K562 (cell line): Measurements from ENCODE around the gene ADCY4.

Experiments used
- ETV6 ChIP-seq, 3 experiments: fragments of 150-350 bp in 1 of 3; sonication (generic) in 1 of 3; formaldehyde crosslinking in 1 of 3; IDR thresholded peaks; 2 replicates each; pipeline versions ENCODE4 v1.6.1 to v1.8.0; 2014 to 2022; ENCODE audit warnings: borderline replicate concordance in 2 of 3, low read depth in 2 of 3, antibody characterized with exemption in 1 of 3, low read length in 1 of 3, mild to moderate bottlenecking in 1 of 3, missing genetic modification reagents in 1 of 3
- JUN ChIP-seq, 2 experiments: sonication (generic) in 1 of 2; formaldehyde crosslinking in 1 of 2; IDR thresholded peaks; 2 replicates each; pipeline versions ENCODE4 v1.6.1 to v1.8.0; 2012 to 2022; ENCODE audit warnings: borderline replicate concordance in 2 of 2, mild to moderate bottlenecking in 2 of 2, improper control_type of control experiment in 1 of 2, low read depth in 1 of 2, low read length in 1 of 2, missing genetic modification reagents in 1 of 2
- NCOA2 ChIP-seq, 2 experiments: fragments of 450-650 bp; IDR thresholded peaks; 2 replicates each; pipeline ENCODE4 v1.6.1; 2018; ENCODE audit warnings: mild to moderate bottlenecking in 2 of 2, moderate library complexity in 1 of 2; ENCODE audit not compliant: partially characterized antibody in 2 of 2
- NFYB ChIP-seq: IDR thresholded peaks from 2 replicates; pipeline ENCODE4 v1.6.1; 2011; ENCODE audit warnings: mild to moderate bottlenecking, moderate library complexity; ENCODE audit not compliant: insufficient read length; ENCODE audit errors: extremely low read depth
- POLR2A ChIP-seq: fragments of 450-650 bp; conservative IDR thresholded peaks from 2 replicates; pipeline ENCODE4 v1.6.1; 2016
- RAD51 ChIP-seq: fragments of 450-650 bp; IDR thresholded peaks from 2 replicates; pipeline ENCODE4 v1.7.1; 2016; ENCODE audit warnings: low read depth, mild to moderate bottlenecking, borderline replicate concordance
- RBM15 ChIP-seq: fragments of 200-400 bp; formaldehyde crosslinking; IDR thresholded peaks from 2 replicates; pipeline ENCODE4 v1.6.1; 2018; ENCODE audit warnings: mild to moderate bottlenecking, low read length, moderate library complexity; ENCODE audit not compliant: insufficient read depth
- SRF ChIP-seq, 2 experiments: fragments of 250-450, 450-650 bp in 1 of 2; sonication (Bioruptor Pico) in 1 of 2; sonication (generic) in 1 of 2; formaldehyde crosslinking; IDR thresholded peaks; 2 replicates each; pipeline versions ENCODE4 v1.5.0 to v1.5.1; 2020 to 2022; ENCODE audit warnings: mild to moderate bottlenecking in 1 of 2, missing genetic modification reagents in 1 of 2
- YY1 ChIP-seq, 3 experiments: IDR thresholded peaks; 2 replicates each; pipeline ENCODE4 v1.6.1; 2011; ENCODE audit warnings: low read length in 2 of 3, mild to moderate bottlenecking in 2 of 3, moderate library complexity in 2 of 3, borderline replicate concordance in 1 of 3, control low read depth in 1 of 3, low read depth in 1 of 3; ENCODE audit not compliant: insufficient read depth in 3 of 3, insufficient replicate concordance in 2 of 3, control insufficient read depth in 1 of 3, insufficient read length in 1 of 3; ENCODE audit errors: extremely low read depth in 1 of 3
- TF ChIP-seq, protein P1 (sequence below): fragments of 250-450 bp; sonication (Bioruptor Pico); IDR thresholded peaks from 2 replicates; pipeline ENCODE4 v1.4.0; 2020; ENCODE audit warnings: mild to moderate bottlenecking, moderate library complexity, borderline replicate concordance
- TF ChIP-seq, protein P2 (sequence below): fragments of 450-650 bp; IDR thresholded peaks from 2 replicates; pipeline ENCODE4 v1.6.1; 2016; ENCODE audit warnings: missing biosample characterization, missing genetic modification characterization
- TF ChIP-seq, protein P3 (sequence below): fragments of 250-450 bp; sonication (Bioruptor Pico); IDR thresholded peaks from 2 replicates; pipeline ENCODE4 v1.4.0; 2020
- TF ChIP-seq, protein P4 (sequence below): fragments of 450-650 bp; IDR thresholded peaks from 2 replicates; pipeline ENCODE4 v1.6.1; 2016
- TF ChIP-seq, protein P5 (sequence below): sonication (generic); formaldehyde crosslinking; IDR thresholded peaks from 2 replicates; pipeline ENCODE4 v1.8.1; 2022; ENCODE audit warnings: missing genetic modification reagents

DNA sequence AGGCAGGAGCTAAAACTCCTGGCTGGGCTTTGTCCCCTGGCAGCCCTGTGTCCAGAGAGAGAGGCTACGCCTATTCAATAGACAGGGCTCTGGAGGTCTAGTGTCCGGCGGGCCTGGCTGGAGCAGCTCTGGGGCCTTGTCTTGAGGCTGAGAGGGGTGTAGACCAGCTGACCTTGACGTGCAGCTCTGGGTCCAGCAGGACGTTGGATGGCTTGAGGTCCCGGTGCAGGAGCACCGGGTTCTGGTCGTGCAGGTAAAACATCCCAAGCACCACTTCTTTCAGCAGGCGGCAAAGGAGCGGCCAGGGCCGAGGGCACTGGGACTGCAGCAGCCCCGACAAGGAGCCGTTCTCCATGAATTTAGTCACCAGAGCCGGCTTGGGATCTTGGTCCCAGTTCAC, 4.0 kb upstream of the ADCY4 start:
- TF ChIP-seq, protein P1, sequence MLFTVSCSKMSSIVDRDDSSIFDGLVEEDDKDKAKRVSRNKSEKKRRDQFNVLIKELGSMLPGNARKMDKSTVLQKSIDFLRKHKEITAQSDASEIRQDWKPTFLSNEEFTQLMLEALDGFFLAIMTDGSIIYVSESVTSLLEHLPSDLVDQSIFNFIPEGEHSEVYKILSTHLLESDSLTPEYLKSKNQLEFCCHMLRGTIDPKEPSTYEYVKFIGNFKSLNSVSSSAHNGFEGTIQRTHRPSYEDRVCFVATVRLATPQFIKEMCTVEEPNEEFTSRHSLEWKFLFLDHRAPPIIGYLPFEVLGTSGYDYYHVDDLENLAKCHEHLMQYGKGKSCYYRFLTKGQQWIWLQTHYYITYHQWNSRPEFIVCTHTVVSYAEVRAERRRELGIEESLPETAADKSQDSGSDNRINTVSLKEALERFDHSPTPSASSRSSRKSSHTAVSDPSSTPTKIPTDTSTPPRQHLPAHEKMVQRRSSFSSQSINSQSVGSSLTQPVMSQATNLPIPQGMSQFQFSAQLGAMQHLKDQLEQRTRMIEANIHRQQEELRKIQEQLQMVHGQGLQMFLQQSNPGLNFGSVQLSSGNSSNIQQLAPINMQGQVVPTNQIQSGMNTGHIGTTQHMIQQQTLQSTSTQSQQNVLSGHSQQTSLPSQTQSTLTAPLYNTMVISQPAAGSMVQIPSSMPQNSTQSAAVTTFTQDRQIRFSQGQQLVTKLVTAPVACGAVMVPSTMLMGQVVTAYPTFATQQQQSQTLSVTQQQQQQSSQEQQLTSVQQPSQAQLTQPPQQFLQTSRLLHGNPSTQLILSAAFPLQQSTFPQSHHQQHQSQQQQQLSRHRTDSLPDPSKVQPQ (CRISPR knock-in tag) = no peak
- TF ChIP-seq, protein P2, sequence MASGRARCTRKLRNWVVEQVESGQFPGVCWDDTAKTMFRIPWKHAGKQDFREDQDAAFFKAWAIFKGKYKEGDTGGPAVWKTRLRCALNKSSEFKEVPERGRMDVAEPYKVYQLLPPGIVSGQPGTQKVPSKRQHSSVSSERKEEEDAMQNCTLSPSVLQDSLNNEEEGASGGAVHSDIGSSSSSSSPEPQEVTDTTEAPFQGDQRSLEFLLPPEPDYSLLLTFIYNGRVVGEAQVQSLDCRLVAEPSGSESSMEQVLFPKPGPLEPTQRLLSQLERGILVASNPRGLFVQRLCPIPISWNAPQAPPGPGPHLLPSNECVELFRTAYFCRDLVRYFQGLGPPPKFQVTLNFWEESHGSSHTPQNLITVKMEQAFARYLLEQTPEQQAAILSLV (tag) = no peak
- TF ChIP-seq, protein P3, sequence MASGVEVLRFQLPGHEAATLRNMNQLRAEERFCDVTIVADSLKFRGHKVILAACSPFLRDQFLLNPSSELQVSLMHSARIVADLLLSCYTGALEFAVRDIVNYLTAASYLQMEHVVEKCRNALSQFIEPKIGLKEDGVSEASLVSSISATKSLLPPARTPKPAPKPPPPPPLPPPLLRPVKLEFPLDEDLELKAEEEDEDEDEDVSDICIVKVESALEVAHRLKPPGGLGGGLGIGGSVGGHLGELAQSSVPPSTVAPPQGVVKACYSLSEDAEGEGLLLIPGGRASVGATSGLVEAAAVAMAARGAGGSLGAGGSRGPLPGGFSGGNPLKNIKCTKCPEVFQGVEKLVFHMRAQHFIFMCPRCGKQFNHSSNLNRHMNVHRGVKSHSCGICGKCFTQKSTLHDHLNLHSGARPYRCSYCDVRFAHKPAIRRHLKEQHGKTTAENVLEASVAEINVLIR = no peak
- no peak for TF ChIP-seq ETV6 (IDR thresholded peaks at IDR 0.05; ENCODE audit: borderline replicate concordance in 1 of 2, low read depth in 2 of 2, low read length in 1 of 2)
- no peak for TF ChIP-seq ETV6 (CRISPR knock-in tag; IDR thresholded peaks at IDR 0.05; ENCODE audit: borderline replicate concordance)
- TF ChIP-seq, protein P4, sequence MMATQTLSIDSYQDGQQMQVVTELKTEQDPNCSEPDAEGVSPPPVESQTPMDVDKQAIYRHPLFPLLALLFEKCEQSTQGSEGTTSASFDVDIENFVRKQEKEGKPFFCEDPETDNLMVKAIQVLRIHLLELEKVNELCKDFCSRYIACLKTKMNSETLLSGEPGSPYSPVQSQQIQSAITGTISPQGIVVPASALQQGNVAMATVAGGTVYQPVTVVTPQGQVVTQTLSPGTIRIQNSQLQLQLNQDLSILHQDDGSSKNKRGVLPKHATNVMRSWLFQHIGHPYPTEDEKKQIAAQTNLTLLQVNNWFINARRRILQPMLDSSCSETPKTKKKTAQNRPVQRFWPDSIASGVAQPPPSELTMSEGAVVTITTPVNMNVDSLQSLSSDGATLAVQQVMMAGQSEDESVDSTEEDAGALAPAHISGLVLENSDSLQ = no peak
- TF ChIP-seq JUN (IDR thresholded peaks at IDR 0.05; ENCODE audit: borderline replicate concordance, low read depth, low read length) = no peak
- no peak for TF ChIP-seq JUN (CRISPR knock-in tag; IDR thresholded peaks at IDR 0.05; ENCODE audit: borderline replicate concordance)
- TF ChIP-seq POLR2A = no peak
- TF ChIP-seq, protein P5, sequence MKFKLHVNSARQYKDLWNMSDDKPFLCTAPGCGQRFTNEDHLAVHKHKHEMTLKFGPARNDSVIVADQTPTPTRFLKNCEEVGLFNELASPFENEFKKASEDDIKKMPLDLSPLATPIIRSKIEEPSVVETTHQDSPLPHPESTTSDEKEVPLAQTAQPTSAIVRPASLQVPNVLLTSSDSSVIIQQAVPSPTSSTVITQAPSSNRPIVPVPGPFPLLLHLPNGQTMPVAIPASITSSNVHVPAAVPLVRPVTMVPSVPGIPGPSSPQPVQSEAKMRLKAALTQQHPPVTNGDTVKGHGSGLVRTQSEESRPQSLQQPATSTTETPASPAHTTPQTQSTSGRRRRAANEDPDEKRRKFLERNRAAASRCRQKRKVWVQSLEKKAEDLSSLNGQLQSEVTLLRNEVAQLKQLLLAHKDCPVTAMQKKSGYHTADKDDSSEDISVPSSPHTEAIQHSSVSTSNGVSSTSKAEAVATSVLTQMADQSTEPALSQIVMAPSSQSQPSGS (CRISPR knock-in tag) = no peak
- no peak for TF ChIP-seq RBM15
- TF ChIP-seq SRF (CRISPR knock-in tag; IDR thresholded peaks at IDR 0.05) = no peak
- no peak for TF ChIP-seq YY1 (IDR thresholded peaks at IDR 0.05; ENCODE audit: borderline replicate concordance in 1 of 3, control insufficient read depth in 1 of 3, extremely low read depth in 1 of 3, insufficient read depth in 3 of 3, insufficient read length in 1 of 3, insufficient replicate concordance in 2 of 3, low read depth in 1 of 3, low read length in 2 of 3)
- no peak for TF ChIP-seq RAD51
- TF ChIP-seq NCOA2 (IDR thresholded peaks at IDR 0.05; ENCODE audit: partially characterized antibody in 2 of 2) = no peak
- no peak for TF ChIP-seq NFYB
